Liver (tissue), 9 donors: ENCODE results near the gene POU6F2. TPM values are rescaled to one million over a fixed set of nuclear protein-coding genes. Genes with fewer than 3 reads are reported as not detected.

ENCODE experiments used
- DNase-seq: peaks from one replicate; pipeline ENCODE4 v3.0.0-alpha.2; 2017; ENCODE audit warnings: low spot score
- H3K27ac ChIP-seq, 2 donors: one replicate each; pipeline ENCODE4 v1.7.0; 2013; ENCODE audit warnings: inconsistent platforms in 2 of 2, low read length in 2 of 2, control low read depth in 1 of 2, low read depth in 1 of 2, mild to moderate bottlenecking in 1 of 2
- H3K27me3 ChIP-seq, 4 donors: one replicate each; pipeline versions ENCODE4 v1.6.1 to v1.7.0; 2013; ENCODE audit warnings: low read length in 3 of 4, inconsistent platforms in 1 of 4, mild to moderate bottlenecking in 1 of 4, moderate library complexity in 1 of 4; ENCODE audit not compliant: control insufficient read depth in 4 of 4, insufficient read depth in 4 of 4
- H3K36me3 ChIP-seq, 4 donors: one replicate each; pipeline versions ENCODE4 v1.6.1 to v1.7.0; 2013; ENCODE audit warnings: low read length in 3 of 4, mild to moderate bottlenecking in 3 of 4, low read depth in 1 of 4, moderate library complexity in 1 of 4; ENCODE audit not compliant: control insufficient read depth in 4 of 4, insufficient read depth in 3 of 4
- H3K4me1 ChIP-seq, 4 donors: one replicate each; pipeline versions ENCODE4 v1.6.1 to v1.7.0; 2013; ENCODE audit warnings: low read length in 3 of 4, mild to moderate bottlenecking in 3 of 4, moderate library complexity in 1 of 4; ENCODE audit not compliant: control insufficient read depth in 4 of 4, insufficient read depth in 4 of 4
- H3K4me3 ChIP-seq, 3 donors: one replicate each; pipeline versions ENCODE4 v1.6.1 to v1.7.0; 2013; ENCODE audit warnings: low read length in 3 of 3, control low read depth in 1 of 3, low read depth in 1 of 3, mild to moderate bottlenecking in 1 of 3
- H3K9ac ChIP-seq, 2 donors: one replicate each; pipeline ENCODE4 v1.7.0; 2013; ENCODE audit warnings: low read length in 2 of 2, mild to moderate bottlenecking in 2 of 2, moderate library complexity in 2 of 2, control low read depth in 1 of 2, low read depth in 1 of 2
- H3K9me3 ChIP-seq, 4 donors: one replicate each; pipeline versions ENCODE4 v1.6.1 to v1.7.0; 2013; ENCODE audit warnings: low read length in 3 of 4; ENCODE audit not compliant: control insufficient read depth in 4 of 4
- ATF3 ChIP-seq: IDR thresholded peaks from 2 replicates; pipeline ENCODE4 v1.6.1; 2016; ENCODE audit warnings: antibody characterized with exemption
- CTCF ChIP-seq: fragments of 150-350 bp; IDR thresholded peaks from 2 replicates; pipeline ENCODE4 v1.5.1; 2017; ENCODE audit warnings: improper control_type of control experiment, low read depth, low read length; ENCODE audit not compliant: missing input control
- EGR1 ChIP-seq, 2 donors: IDR thresholded peaks; 2 replicates each; pipeline ENCODE4 v1.6.1; 2016 to 2018; ENCODE audit warnings: antibody characterized with exemption in 2 of 2, low read depth in 2 of 2
- FOXA1 ChIP-seq: IDR thresholded peaks from 2 replicates; pipeline ENCODE4 v1.6.1; 2016; ENCODE audit warnings: antibody characterized with exemption
- FOXA2 ChIP-seq: IDR thresholded peaks from 2 replicates; pipeline ENCODE4 v1.6.1; 2016; ENCODE audit warnings: antibody characterized with exemption
- GABPA ChIP-seq, 2 donors: IDR thresholded peaks in 1 of 2; conservative IDR thresholded peaks in 1 of 2; 2 replicates each; pipeline ENCODE4 v1.6.1; 2016; ENCODE audit warnings: antibody characterized with exemption in 2 of 2, mild to moderate bottlenecking in 1 of 2, moderate library complexity in 1 of 2
- HNF4A ChIP-seq, 2 donors: conservative IDR thresholded peaks; 2 replicates each; pipeline ENCODE4 v1.6.1; 2016; ENCODE audit warnings: antibody characterized with exemption in 2 of 2, mild to moderate bottlenecking in 2 of 2
- HNF4G ChIP-seq: IDR thresholded peaks from 2 replicates; pipeline ENCODE4 v1.6.1; 2016; ENCODE audit warnings: antibody characterized with exemption
- JUND ChIP-seq, 2 donors: IDR thresholded peaks; 2 replicates each; pipeline ENCODE4 v1.6.1; 2016; ENCODE audit warnings: antibody characterized with exemption in 2 of 2
- MAX ChIP-seq: IDR thresholded peaks from 2 replicates; pipeline ENCODE4 v1.6.1; 2016; ENCODE audit warnings: antibody characterized with exemption
- NR2F2 ChIP-seq: IDR thresholded peaks from 2 replicates; pipeline ENCODE4 v1.6.1; 2016; ENCODE audit warnings: antibody characterized with exemption
- RAD21 ChIP-seq, 2 donors: IDR thresholded peaks; 2 replicates each; pipeline ENCODE4 v1.6.1; 2016; ENCODE audit warnings: antibody characterized with exemption in 2 of 2, mild to moderate bottlenecking in 2 of 2
- REST ChIP-seq: IDR thresholded peaks from 2 replicates; pipeline ENCODE4 v1.6.1; 2016; ENCODE audit warnings: antibody characterized with exemption, mild to moderate bottlenecking
- RXRA ChIP-seq, 2 donors: IDR thresholded peaks; 2 replicates each; pipeline ENCODE4 v1.6.1; 2017 to 2018; ENCODE audit warnings: antibody characterized with exemption in 2 of 2, mild to moderate bottlenecking in 1 of 2
- SP1 ChIP-seq: IDR thresholded peaks from 2 replicates; pipeline ENCODE4 v1.6.1; 2018; ENCODE audit warnings: antibody characterized with exemption, mild to moderate bottlenecking
- YY1 ChIP-seq: IDR thresholded peaks from 2 replicates; pipeline ENCODE4 v1.6.1; 2016; ENCODE audit warnings: antibody characterized with exemption, mild to moderate bottlenecking
- ZBTB33 ChIP-seq: IDR thresholded peaks from 2 replicates; pipeline ENCODE4 v1.6.1; 2016; ENCODE audit warnings: antibody characterized with exemption
- WGBS: extraction: QIAGEN DNeasy Blood & Tissue Kit; methylation state at CpG from one replicate; pipeline ENCODE4 v1.1.7; 2013; 5-methylcytosine and 5-hydroxymethylcytosine counted together
- polyA plus RNA-seq, 2 donors: library from polyadenylated mRNA; stranded (reverse) in 1 of 2; unstranded in 1 of 2; fragments of 200-250 nt in 1 of 2; fragments of >200 nt in 1 of 2; fragmentation: Nextera tagmentation in 1 of 2; extraction: Ambion mirVana in 1 of 2; gene quantifications; one replicate each; pipeline versions ENCODE4 v1.2.1 to v1.2.3, GENCODE V29; 2013 to 2015
- total RNA-seq, 2 donors: library from RNA; depleted of rRNA; stranded (reverse); fragments of >200 nt; gene quantifications; one replicate each; pipeline ENCODE4 v1.2.3, GENCODE V29; 2014
- donor health status: healthy.
- donor health status: healthy.
- donor health status: healthy.
- donor health status: healthy.
- donor health status: healthy.

The POU6F2 gene
- total and polyA plus RNA-seq, 4 donors = under 0.01 to 0.24 (median 0.08) TPM; not detected in 1

GRCh38 chr7:39365751-39366295 lies 388.1 kb downstream of the POU6F2 start:
- H3K4me3 ChIP-seq = no peak overlapping the region
- H3K36me3 ChIP-seq = no peaks in the 10 kb centered on the region
- 49% methylated on average over 1 of the region's 1 CpG for WGBS
- H3K27me3 ChIP-seq = no peaks in the 10 kb centered on the region
- TF ChIP-seq GABPA (IDR thresholded peaks at IDR 0.05 in 1 of 2, conservative IDR thresholded peaks at IDR 0.05 in 1 of 2) (no peak), MAX (no peak), FOXA1 (no peak), HNF4A (conservative IDR thresholded peaks at IDR 0.05) (no peak)
- no peak overlapping the region for H3K9ac ChIP-seq
- no peak for DNase-seq
- no peak overlapping the region for H3K27ac ChIP-seq
- no peaks in the 10 kb centered on the region for H3K4me1 ChIP-seq
- no peaks in the 10 kb centered on the region for H3K9me3 ChIP-seq

- H3K27ac ChIP-seq = no peak overlapping the region
- DNase-seq = no peak
- no peaks in the 10 kb centered on the region for H3K27me3 ChIP-seq
- no peak overlapping the region for H3K9ac ChIP-seq
- WGBS = 84% methylated on average over 3 of the region's 3 CpGs
- no peak overlapping the region for H3K4me3 ChIP-seq
- H3K4me1 ChIP-seq = no peaks in the 10 kb centered on the region
- TF ChIP-seq EGR1 (IDR thresholded peaks at IDR 0.05; ENCODE audit: low read depth in 2 of 2) (no peak), REST (no peak), CTCF (no peak), GABPA (IDR thresholded peaks at IDR 0.05 in 1 of 2, conservative IDR thresholded peaks at IDR 0.05 in 1 of 2) (no peak), HNF4A (conservative IDR thresholded peaks at IDR 0.05) (no peak), NR2F2 (no peak), ATF3 (no peak), ZBTB33 (no peak), JUND (IDR thresholded peaks at IDR 0.05) (no peak), MAX (no peak), HNF4G (no peak), FOXA1 (no peak), RAD21 (IDR thresholded peaks at IDR 0.05) (no peak), RXRA (IDR thresholded peaks at IDR 0.05) (no peak), YY1 (no peak), SP1 (no peak), FOXA2 (no peak)
- no peaks in the 10 kb centered on the region for H3K36me3 ChIP-seq
- H3K9me3 ChIP-seq = no peaks in the 10 kb centered on the region
Measured at GRCh38 chr7:39367451-39367850, 389.7 kb downstream of the POU6F2 start.
